Hepatocyte (in vitro differentiated cells): ENCODE measurements around the gene ANKEF1. TPM values are rescaled to one million over a fixed set of nuclear protein-coding genes. Genes with fewer than 3 reads are reported as not detected.

Source experiments
- DNase-seq: peaks from one replicate; pipeline ENCODE4 v3.0.0-alpha.2; 2016; ENCODE audit warnings: low spot score
- H2AFZ ChIP-seq: fragments of 200-600 bp; sonication (generic); 2 replicates; pipeline ENCODE4 v1.6.0; 2016; ENCODE audit warnings: antibody characterized with exemption, mild to moderate bottlenecking
- H3K27ac ChIP-seq: fragments of 200-600 bp; sonication (generic); 2 replicates; pipeline ENCODE4 v1.5.1; 2016; ENCODE audit warnings: mild to moderate bottlenecking
- H3K27me3 ChIP-seq: fragments of 200-600 bp; sonication (generic); 2 replicates; pipeline ENCODE4 v1.6.1; 2016
- H3K36me3 ChIP-seq: fragments of 200-600 bp; sonication (generic); replicated peaks from 2 replicates; pipeline ENCODE4 v1.5.1; 2016; ENCODE audit warnings: low read depth; ENCODE audit not compliant: insufficient read depth
- H3K4me1 ChIP-seq: fragments of 200-600 bp; sonication (generic); 2 replicates; pipeline ENCODE4 v1.5.1; 2016; ENCODE audit warnings: mild to moderate bottlenecking, moderate library complexity; ENCODE audit not compliant: insufficient read depth
- H3K4me2 ChIP-seq: fragments of 200-600 bp; sonication (generic); 2 replicates; pipeline ENCODE4 v1.6.0; 2016
- H3K4me3 ChIP-seq: fragments of 200-600 bp; sonication (generic); 2 replicates; pipeline ENCODE4 v1.5.1; 2016; ENCODE audit warnings: mild to moderate bottlenecking
- H3K79me2 ChIP-seq: fragments of 200-600 bp; sonication (generic); 2 replicates; pipeline ENCODE4 v1.6.0; 2017; ENCODE audit warnings: mild to moderate bottlenecking
- H3K9me2 ChIP-seq: fragments of 200-600 bp; sonication (generic); replicated peaks from 2 replicates; pipeline ENCODE4 v1.6.0; 2017; ENCODE audit warnings: mild to moderate bottlenecking; ENCODE audit not compliant: insufficient read depth
- H3K9me3 ChIP-seq: fragments of 200-600 bp; sonication (generic); 2 replicates; pipeline ENCODE4 v1.5.1; 2016; ENCODE audit warnings: low read depth, mild to moderate bottlenecking
- H4K20me1 ChIP-seq: fragments of 200-600 bp; sonication (generic); 2 replicates; pipeline ENCODE4 v1.6.0; 2016; ENCODE audit warnings: mild to moderate bottlenecking; ENCODE audit not compliant: insufficient read depth, poor library complexity, severe bottlenecking
- CTCF ChIP-seq: fragments of 200-600 bp; sonication (generic); IDR thresholded peaks from 2 replicates; pipeline ENCODE4 v1.5.1; 2016; ENCODE audit warnings: antibody characterized with exemption, mild to moderate bottlenecking; ENCODE audit not compliant: poor library complexity
- EZH2 ChIP-seq: fragments of 200-600 bp; sonication (generic); IDR thresholded peaks from 2 replicates; pipeline ENCODE4 v1.6.1; 2016; ENCODE audit warnings: antibody characterized with exemption, mild to moderate bottlenecking, borderline replicate concordance
- EZH2phosphoT487 ChIP-seq: fragments of 200-600 bp; sonication (generic); IDR thresholded peaks from one replicate; pipeline ENCODE4 v1.6.1; 2018; ENCODE audit warnings: antibody characterized with exemption, mild to moderate bottlenecking, low read depth, moderate library complexity; ENCODE audit not compliant: unreplicated experiment, severe bottlenecking
- WGBS: methylation state at CpG from one replicate; pipeline ENCODE4 v1.1.6; 2016; ENCODE audit warnings: low lambda C conversion rate; ENCODE audit errors: missing lambda C conversion rate; 5-methylcytosine and 5-hydroxymethylcytosine counted together
- polyA plus RNA-seq: library from polyadenylated mRNA; unstranded; fragments of >200 nt; fragmentation: Nextera tagmentation; extraction: Ambion mirVana; gene quantifications from 2 replicates; pipeline ENCODE4 v1.2.1, GENCODE V29; 2016
- total RNA-seq: library from RNA; depleted of rRNA; stranded (reverse); fragments of >200 nt; gene quantifications from 2 replicates; pipeline ENCODE4 v1.2.3, GENCODE V29; 2014

ANKEF1 gene
- total and polyA plus RNA-seq, 2 experiments from 2014 or later: 1.2 to 4.7 TPM

GRCh38 chr20:10067321-10067720 is 32.5 kb downstream of the ANKEF1 start:
- Histone ChIP-seq H3K4me2 (no peak overlapping the region), H3K79me2 (no peaks in the 10 kb centered on the region), H3K9me2 (no peaks in the 10 kb centered on the region), H3K36me3 (no peaks in the 10 kb centered on the region), H3K27ac (no peak overlapping the region), H4K20me1 (no peaks in the 10 kb centered on the region), H3K9me3 (no peaks in the 10 kb centered on the region), H2AFZ (no peak overlapping the region), H3K4me3 (no peak overlapping the region), H3K4me1 (no peaks in the 10 kb centered on the region), H3K27me3 (no peaks in the 10 kb centered on the region)
- TF ChIP-seq EZH2 (no peak), CTCF (no peak), EZH2phosphoT487 (no peak)
- DNase-seq: no peak
- 70% methylated on average over 2 of the region's 2 CpGs for WGBS

DNA sequence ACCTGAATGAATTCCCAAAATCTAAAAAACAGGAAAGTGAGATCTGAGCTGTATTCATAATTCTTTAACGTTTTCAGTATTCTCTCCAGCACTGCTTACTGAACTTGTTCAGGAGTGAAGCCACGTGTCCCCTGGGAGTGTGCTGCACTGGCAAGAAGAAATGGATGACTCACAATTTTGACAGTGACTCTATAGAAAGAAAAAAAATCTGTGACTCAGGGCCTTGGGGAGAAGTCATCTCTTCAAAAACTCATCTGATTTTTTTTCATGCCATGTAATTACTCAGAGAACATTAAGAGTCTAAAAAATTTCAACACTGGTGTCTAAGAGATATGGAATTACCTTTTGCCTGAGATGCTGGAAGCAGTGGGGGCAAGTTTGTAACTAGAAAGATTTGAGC is 39.7 kb downstream of the ANKEF1 start:
- H3K4me1 ChIP-seq: no peaks in the 10 kb centered on the region
- H3K27ac ChIP-seq: no peak overlapping the region
- no peak overlapping the region for H2AFZ ChIP-seq
- no peaks in the 10 kb centered on the region for H3K27me3 ChIP-seq
- H3K4me3 ChIP-seq: no peak overlapping the region
- H3K9me2 ChIP-seq: no peaks in the 10 kb centered on the region
- TF ChIP-seq EZH2phosphoT487 (no peak), CTCF (no peak), EZH2 (no peak)
- H3K4me2 ChIP-seq: no peak overlapping the region
- peak; percentile 12 for DNase-seq
- H3K36me3 ChIP-seq: no peaks in the 10 kb centered on the region
- H3K79me2 ChIP-seq: no peaks in the 10 kb centered on the region
- WGBS: 64% methylated on average over 2 of the region's 2 CpGs
- H3K9me3 ChIP-seq: no peaks in the 10 kb centered on the region
- H4K20me1 ChIP-seq: no peaks in the 10 kb centered on the region

DNA sequence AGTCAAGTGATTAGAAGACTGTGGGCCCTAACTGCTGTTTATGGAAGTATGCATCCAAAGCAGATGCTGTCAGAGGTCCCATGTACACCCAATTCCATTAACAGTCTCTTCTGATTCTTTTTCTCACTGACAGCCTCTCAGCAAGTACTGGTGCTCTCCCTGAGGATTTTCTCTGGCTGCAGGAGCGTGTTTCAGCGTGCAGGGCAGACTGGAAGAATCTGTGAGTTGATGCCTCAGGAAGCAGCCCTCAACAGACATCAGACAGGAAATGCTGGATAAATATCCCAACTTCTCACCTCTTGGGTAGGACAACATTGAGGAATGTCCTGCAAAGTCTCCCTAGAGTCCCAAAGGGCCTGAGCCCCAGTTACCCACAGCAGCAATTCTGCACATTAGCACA is 40.8 kb downstream of the ANKEF1 start:
- Histone ChIP-seq H2AFZ (no peak overlapping the region), H3K4me3 (no peak overlapping the region), H3K4me2 (no peak overlapping the region), H3K9me2 (no peaks in the 10 kb centered on the region), H3K79me2 (no peaks in the 10 kb centered on the region), H3K9me3 (no peaks in the 10 kb centered on the region), H3K4me1 (no peaks in the 10 kb centered on the region), H3K36me3 (no peaks in the 10 kb centered on the region), H3K27ac (no peak overlapping the region), H3K27me3 (no peaks in the 10 kb centered on the region), H4K20me1 (no peaks in the 10 kb centered on the region)
- no peak for TF ChIP-seq EZH2phosphoT487
- TF ChIP-seq EZH2: no peak
- no peak for TF ChIP-seq CTCF
- DNase-seq: no peak
- 78% methylated on average over 2 of the region's 2 CpGs for WGBS
